ENCODE data around the gene SLC9A9.
A peak's percentile ranks its signal among the peaks of the same experiment; 100 is the strongest.
"Not testable (repeated sequence)": the region's sequence is repeated elsewhere in the genome, so short reads cannot be mapped to it uniquely, and the experiment has no call there.

The SLC9A9 gene

GRCh38 chr3:143464850-143465249 is 383.4 kb downstream of the SLC9A9 start:
- DNase-seq (ENCODE audit: low read depth), result peak; percentile 15

- DNase-seq (ENCODE audit: low read depth), result no peak
These were observed 392.8 kb downstream of the SLC9A9 start for GRCh38 chr3:143455480-143455879.

GRCh38 chr3:143450632-143451031 is 397.6 kb downstream of the SLC9A9 start:
- no peak for DNase-seq (ENCODE audit: low read depth)

GRCh38 chr3:143447491-143447890 is 400.8 kb downstream of the SLC9A9 start:
- no peak for DNase-seq (ENCODE audit: low read depth)

- DNase-seq (ENCODE audit: low read depth), result peak; percentile 33
These were observed 403.1 kb downstream of the SLC9A9 start for GRCh38 chr3:143445118-143445517.

- DNase-seq (ENCODE audit: low read depth), result peak; percentile 92
These were observed 404.4 kb downstream of the SLC9A9 start for GRCh38 chr3:143443851-143444331.

- peak; percentile 29 for DNase-seq (ENCODE audit: low read depth)
These were observed 405.3 kb downstream of the SLC9A9 start for GRCh38 chr3:143442814-143443447.

- DNase-seq (ENCODE audit: low read depth), result no peak
These were observed 406.6 kb downstream of the SLC9A9 start for GRCh38 chr3:143441516-143442171.

- DNase-seq (ENCODE audit: low read depth), result peak; percentile 44
These were observed 408.5 kb downstream of the SLC9A9 start for GRCh38 chr3:143439817-143440216.

GRCh38 chr3:143437405-143437804 is 410.9 kb downstream of the SLC9A9 start:
- no peak for DNase-seq (ENCODE audit: low read depth)

- DNase-seq (ENCODE audit: low read depth), result peak; percentile 51
These were observed 411.9 kb downstream of the SLC9A9 start for GRCh38 chr3:143436231-143436930.

GRCh38 chr3:143433787-143434378 is 414.4 kb downstream of the SLC9A9 start:
- no peak for DNase-seq (ENCODE audit: low read depth)

GRCh38 chr3:143431298-143431697 is 417.0 kb downstream of the SLC9A9 start:
- not testable (repeated sequence) for DNase-seq (ENCODE audit: low read depth)

- no peak for DNase-seq (ENCODE audit: low read depth)
These were observed 417.7 kb downstream of the SLC9A9 start for GRCh38 chr3:143430568-143430967.

- peak; percentile 11 for DNase-seq (ENCODE audit: low read depth)
These were observed 418.4 kb downstream of the SLC9A9 start for GRCh38 chr3:143429628-143430514.

- DNase-seq (ENCODE audit: low read depth), result no peak
These were observed 420.0 kb downstream of the SLC9A9 start for GRCh38 chr3:143428294-143428693.

- no peak for DNase-seq (ENCODE audit: low read depth)
These were observed 420.6 kb downstream of the SLC9A9 start for GRCh38 chr3:143427631-143428030.

- DNase-seq (ENCODE audit: low read depth), result no peak
These were observed 423.4 kb downstream of the SLC9A9 start for GRCh38 chr3:143424874-143425273.

GRCh38 chr3:143421556-143421955 is 426.7 kb downstream of the SLC9A9 start:
- peak; percentile 24 for DNase-seq (ENCODE audit: low read depth)

GRCh38 chr3:143419611-143420010 is 428.7 kb downstream of the SLC9A9 start:
- DNase-seq (ENCODE audit: low read depth), result no peak

- DNase-seq (ENCODE audit: low read depth), result no peak
These were observed 429.9 kb downstream of the SLC9A9 start for GRCh38 chr3:143418391-143418790.

GRCh38 chr3:143416229-143416628 is 432.0 kb downstream of the SLC9A9 start:
- no peak for DNase-seq (ENCODE audit: low read depth)

Data from EH (cell line).